Measurements from ENCODE around the gene PPM1G. TPM values are rescaled to one million over a fixed set of nuclear protein-coding genes. Genes with fewer than 3 reads are reported as not detected.

PPM1G gene, protein sequence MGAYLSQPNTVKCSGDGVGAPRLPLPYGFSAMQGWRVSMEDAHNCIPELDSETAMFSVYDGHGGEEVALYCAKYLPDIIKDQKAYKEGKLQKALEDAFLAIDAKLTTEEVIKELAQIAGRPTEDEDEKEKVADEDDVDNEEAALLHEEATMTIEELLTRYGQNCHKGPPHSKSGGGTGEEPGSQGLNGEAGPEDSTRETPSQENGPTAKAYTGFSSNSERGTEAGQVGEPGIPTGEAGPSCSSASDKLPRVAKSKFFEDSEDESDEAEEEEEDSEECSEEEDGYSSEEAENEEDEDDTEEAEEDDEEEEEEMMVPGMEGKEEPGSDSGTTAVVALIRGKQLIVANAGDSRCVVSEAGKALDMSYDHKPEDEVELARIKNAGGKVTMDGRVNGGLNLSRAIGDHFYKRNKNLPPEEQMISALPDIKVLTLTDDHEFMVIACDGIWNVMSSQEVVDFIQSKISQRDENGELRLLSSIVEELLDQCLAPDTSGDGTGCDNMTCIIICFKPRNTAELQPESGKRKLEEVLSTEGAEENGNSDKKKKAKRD
- 63.6 and 67.7 TPM in 2 replicates for total RNA-seq

DNA sequence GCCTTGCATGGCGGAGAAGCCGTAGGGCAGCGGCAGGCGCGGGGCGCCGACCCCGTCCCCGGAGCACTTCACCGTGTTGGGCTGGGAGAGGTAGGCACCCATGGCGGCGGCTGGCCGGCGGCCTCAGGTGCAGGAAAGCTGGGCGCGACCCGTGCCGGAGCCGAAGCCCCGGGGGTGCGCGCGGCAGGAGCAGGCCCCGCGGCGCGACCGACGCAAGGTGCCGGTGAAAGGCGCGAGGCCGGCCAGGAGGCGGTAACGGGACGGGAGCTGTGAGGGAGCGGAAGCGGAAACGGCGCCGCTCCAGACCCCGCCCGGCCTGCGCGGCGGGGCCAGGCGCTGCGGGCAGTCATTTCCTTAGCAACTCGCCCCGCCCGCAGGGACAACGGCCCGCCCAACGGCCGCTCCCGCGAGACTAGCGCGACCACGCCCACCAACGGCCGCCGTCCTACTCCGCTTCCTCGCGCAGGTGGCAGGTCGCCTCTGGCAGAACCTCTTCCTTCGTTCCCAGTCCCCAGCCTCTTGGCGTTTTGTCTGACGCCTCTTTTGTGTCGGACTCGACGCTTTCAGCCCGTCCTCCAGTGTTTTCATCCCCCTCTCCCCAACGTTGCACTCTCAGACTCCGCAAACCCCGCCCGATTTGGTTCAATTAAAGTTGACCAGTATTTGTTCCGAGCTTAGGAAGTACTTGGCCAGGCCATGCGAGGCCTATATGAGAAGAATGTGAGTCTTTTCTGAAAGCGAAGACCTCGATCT is at the start of gene PPM1G:
PPM1G (minus strand) TSS at position 271 of the 753 bp plus-strand sequence; CDS start at position 102, 169 bp downstream.

DNA sequence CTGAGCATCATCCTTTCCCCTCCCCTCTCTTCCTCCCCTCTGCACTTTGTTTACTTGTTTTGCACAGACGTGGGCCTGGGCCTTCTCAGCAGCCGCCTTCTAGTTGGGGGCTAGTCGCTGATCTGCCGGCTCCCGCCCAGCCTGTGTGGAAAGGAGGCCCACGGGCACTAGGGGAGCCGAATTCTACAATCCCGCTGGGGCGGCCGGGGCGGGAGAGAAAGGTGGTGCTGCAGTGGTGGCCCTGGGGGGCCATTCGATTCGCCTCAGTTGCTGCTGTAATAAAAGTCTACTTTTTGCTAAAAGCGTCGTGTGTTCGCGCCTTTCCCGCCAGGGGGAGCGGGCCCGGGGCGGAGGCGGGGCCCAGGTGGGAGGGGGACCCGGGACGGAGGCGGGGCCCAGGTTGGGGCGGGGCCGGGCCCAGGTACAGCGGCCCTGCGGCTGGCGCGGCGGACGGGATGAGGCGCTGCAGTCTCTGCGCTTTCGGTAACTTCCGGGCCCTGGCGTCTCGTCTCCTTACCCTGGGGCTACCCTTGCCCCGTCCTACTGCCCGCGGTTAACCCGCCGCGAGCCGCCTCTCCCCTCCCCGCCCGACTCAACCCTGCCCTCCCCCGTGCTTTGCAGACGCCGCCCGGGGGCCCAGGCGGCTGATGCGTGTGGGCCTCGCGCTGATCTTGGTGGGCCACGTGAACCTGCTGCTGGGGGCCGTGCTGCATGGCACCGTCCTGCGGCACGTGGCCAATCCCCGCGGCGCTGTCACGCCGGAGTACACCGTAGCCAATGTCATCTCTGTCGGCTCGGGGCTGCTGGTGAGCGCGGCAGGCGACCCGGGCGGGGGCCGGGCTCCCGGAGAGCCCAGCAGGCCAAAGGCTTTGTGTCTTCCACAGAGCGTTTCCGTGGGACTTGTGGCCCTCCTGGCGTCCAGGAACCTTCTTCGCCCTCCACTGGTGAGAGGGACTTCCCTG is 32.8 kb upstream of the PPM1G start, which contains the start of gene KRTCAP3:
KRTCAP3 (plus strand) TSS at position 424 of the 962 bp plus-strand sequence; CDS start at position 456, 32 bp downstream.

DNA sequence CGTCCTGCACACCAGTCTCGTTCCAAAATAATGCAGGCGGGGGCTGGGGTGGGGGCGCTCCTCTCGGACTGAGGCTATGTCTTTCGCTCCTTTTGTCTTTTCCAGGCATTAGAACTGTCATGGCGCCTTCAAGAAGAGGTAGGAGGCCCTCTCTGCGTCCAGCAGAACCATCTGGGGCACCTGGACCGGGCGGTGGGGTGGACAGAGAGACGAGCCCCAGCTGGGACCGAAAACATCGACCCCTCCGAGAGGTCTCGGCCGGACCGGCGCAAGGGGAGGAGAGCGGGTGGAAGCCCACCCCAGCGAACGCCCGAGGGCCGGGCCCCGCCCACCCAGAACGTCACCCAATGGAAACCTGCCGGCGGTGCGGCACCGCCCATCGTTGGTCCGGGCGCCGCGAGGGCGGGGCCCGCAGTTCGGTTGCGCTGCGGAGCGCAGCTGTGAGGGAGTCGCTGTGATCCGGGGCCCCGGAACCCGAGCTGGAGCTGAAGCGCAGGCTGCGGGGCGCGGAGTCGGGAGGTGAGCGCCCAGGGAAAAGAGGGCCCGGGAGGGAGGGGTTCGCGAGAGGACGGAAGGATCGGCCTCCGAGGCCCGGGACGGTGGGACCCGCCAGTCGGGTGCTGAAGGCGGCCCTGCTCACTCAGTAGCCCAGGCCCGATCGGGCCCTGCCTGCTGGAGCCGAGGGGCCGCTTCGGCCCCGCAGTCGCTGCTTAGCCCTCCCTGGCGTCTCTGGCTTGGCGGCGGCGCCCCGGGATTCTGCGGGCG is 19.0 kb upstream of the PPM1G start, which contains the start of gene NRBP1:
NRBP1 (plus strand) TSS at position 419 of the 765 bp plus-strand sequence. CDS start 4,643 bp downstream, outside the sequence.

DNA sequence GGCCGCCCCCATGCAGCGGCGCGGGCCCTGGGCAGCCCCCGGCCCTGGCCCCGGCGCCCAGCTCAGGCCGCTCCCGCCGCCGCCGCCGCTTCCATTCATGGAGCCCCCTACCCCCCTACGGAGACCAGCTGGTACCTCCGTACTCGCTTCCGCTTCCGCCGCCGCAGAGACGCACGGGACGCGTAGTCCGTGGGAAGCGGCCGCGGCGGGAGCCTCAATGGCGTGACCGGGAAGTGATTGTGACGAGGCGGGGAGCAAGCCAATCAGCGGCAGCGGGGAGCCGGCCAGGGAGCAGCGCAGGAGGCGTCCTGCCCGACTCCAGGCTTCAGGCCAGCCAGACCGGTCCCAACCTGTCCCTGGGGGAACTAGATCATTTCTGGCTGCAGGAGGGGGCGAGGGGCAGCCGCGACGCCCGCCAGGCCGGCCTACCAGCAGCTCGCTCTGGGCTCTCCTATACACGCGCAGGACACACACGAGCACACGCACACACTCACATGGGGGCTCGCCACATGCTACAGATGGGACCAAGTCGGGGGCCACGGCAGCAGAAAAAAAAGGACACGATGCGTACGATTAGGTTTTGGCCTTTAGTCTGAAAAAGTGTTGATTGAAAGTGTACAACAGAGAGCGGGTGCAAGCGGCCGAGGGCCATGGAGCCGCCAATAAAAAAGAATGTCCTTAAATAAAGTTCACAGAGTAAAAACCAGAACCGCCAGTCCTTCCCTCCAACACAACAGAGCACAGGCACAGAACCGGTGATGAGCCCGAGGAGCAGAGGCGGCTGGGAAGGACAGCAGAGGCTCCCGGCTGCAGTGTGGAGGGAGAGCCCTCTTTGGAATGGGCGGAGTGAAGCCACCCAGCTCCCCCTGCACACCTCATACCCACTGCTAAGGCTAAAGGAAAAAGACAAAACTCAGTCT is 28.5 kb downstream of the PPM1G start, which contains the start of gene ZNF513:
ZNF513 (minus strand) TSS at position 109 of the 920 bp plus-strand sequence. CDS start 208 bp downstream, outside the sequence.

DNA sequence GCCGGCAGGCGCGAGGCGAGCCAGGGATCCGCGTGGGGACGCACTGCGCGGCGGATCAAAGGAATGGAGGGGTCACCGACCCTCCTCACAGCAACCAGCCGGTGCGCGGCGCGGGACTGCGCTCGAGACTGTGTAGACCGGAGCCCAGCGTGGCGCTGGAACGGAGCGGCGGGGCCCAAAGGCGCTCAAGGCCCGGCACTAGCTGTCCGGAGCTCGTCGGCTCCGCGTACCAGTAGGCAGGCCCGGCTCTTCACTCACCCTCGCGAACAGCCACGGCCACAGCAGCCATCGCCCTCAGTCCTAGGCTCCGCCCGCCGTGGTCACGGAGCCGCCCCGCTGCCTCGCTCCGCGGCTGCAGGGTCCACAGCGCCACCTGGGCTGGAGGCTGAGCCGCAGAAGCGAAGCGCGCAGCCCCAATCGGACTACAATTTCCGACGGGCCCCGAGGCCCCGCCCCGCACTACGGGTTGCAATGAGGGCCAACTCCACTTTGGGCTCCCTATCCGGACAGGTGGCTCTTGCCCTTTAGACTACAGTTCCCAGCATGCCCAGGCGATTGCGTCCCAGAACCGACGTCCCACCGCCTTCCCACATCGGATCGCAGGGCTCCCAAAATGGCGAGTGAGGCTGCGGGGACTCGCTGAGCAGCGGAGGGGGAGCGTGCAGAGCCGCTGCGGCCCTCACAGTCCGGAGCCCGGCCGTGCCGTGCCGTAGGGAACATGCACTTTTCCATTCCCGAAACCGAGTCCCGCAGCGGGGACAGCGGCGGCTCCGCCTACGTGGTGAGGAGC is 39.2 kb downstream of the PPM1G start, which contains the start of the genes EIF2B4 and SNX17:
EIF2B4 (minus strand) TSS at position 313 of the 790 bp plus-strand sequence; CDS start at position 289, 24 bp downstream.
SNX17 (plus strand) TSS at position 591 of the 790 bp plus-strand sequence; CDS start at position 719, 128 bp downstream.

DNA sequence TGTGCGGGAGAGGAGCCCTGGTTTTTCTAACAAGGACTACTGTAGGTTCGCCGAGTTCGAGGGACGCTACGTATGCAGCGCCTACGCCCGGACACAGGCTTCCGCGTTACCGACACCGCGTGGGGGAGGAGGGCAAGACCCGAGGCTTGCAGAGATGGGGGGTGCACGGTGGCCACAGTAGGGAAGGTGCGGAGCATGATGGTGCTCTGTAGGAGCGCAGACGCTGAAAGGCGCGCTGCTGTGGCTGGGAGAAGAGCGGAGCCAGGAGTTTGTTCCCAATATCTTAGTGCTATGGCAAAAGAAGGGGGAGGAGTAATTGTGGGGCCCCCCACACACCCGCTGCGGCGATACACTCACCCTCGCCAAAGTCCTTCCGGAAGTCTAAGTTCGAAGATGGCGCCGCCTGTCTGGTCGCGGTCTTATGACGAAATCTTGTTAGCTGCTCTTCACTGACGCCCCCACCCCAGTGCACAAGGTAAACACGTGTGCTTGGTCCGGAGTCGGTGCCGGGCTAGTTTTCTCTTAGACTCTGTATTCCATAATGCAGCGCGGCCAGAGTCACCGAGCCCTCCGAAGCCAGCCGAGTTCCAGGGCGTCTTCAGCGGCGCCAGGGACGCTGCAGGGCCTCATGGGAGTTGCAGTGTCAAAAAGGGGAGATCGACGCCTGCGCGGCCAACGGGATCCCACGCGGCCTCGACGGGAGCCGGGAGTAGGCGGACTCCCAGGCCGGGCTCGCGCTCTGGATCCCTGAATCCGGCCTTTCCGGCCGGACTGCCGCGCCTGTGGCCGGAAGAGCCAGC is 52.8 kb downstream of the PPM1G start, which contains the start of gene GTF3C2:
GTF3C2 (minus strand) TSS at position 383 of the 800 bp plus-strand sequence. CDS start 13,210 bp downstream, outside the sequence.

Other genes with a start within 250 kb of the PPM1G start
- gene ATRAID, start 197.6 kb downstream of the PPM1G start, total RNA-seq: 247 and 248 TPM in 2 replicates
- gene SLC5A6, start 197.3 kb downstream of the PPM1G start, total RNA-seq: 11.5 and 14.7 TPM in 2 replicates
- 19.6 and 28.0 TPM in 2 replicates for gene CAD, start 192.2 kb downstream of the PPM1G start, total RNA-seq
- under 0.01 TPM in 1 of 2 replicates, not detected in the other for gene SLC30A3, start 146.5 kb downstream of the PPM1G start, total RNA-seq
- gene DNAJC5G, start 134.2 kb downstream of the PPM1G start, total RNA-seq: not detected in 2 replicates
- gene TRIM54, start 127.2 kb downstream of the PPM1G start, total RNA-seq: 0.14 TPM in 1 of 2 replicates, not detected in the other
- 0.14 and 0.83 TPM in 2 replicates for gene UCN, start 101.1 kb downstream of the PPM1G start, total RNA-seq
- 59.4 and 68.0 TPM in 2 replicates for gene MPV17, start 86.5 kb downstream of the PPM1G start, total RNA-seq
- gene GTF3C2, start 52.8 kb downstream of the PPM1G start, total RNA-seq: 18.2 and 21.4 TPM in 2 replicates
- gene EIF2B4, start 39.3 kb downstream of the PPM1G start, total RNA-seq: 30.0 and 33.3 TPM in 2 replicates
- gene SNX17, start 39.0 kb downstream of the PPM1G start, total RNA-seq: 138 and 143 TPM in 2 replicates
- 6.5 and 7.0 TPM in 2 replicates for gene ZNF513, start 28.9 kb downstream of the PPM1G start, total RNA-seq
- 89.6 and 102 TPM in 2 replicates for gene NRBP1, start 19.0 kb upstream of the PPM1G start, total RNA-seq
- gene KRTCAP3, start 32.8 kb upstream of the PPM1G start, total RNA-seq: 0.18 TPM in 1 of 2 replicates, not detected in the other
- gene IFT172, start 80.2 kb upstream of the PPM1G start, total RNA-seq: 27.2 and 33.1 TPM in 2 replicates
- gene FNDC4, start 85.6 kb upstream of the PPM1G start, total RNA-seq: 11.9 and 14.0 TPM in 2 replicates
- gene GCKR, start 87.2 kb upstream of the PPM1G start, total RNA-seq: 0.14 and 0.55 TPM in 2 replicates
- 11.1 and 12.4 TPM in 2 replicates for gene ZNF512, start 173.5 kb upstream of the PPM1G start, total RNA-seq
- gene CCDC121, start 219.4 kb upstream of the PPM1G start, total RNA-seq: 1.3 TPM in 2 replicates
- 22.6 and 26.2 TPM in 2 replicates for gene GPN1, start 219.5 kb upstream of the PPM1G start, total RNA-seq